Fibroblast of lung (primary cell): ENCODE results near the gene IL34. TPM values are rescaled to one million over a fixed set of nuclear protein-coding genes. Genes with fewer than 3 reads are reported as not detected.

Experiments used
- DNase-seq, 2 donors: peaks; one replicate each; pipeline versions ENCODE4 v3.0.0 to v3.0.0-alpha.2; 2010; ENCODE audit warnings: low read depth in 2 of 2
- H2AFZ ChIP-seq: 2 replicates; pipeline ENCODE4 v1.5.1; 2012; ENCODE audit warnings: low read length, control low read depth, inconsistent platforms
- H3K27ac ChIP-seq: 2 replicates; pipeline ENCODE4 v1.5.1; 2011; ENCODE audit warnings: low read length, control low read depth; ENCODE audit not compliant: insufficient read depth
- H3K27me3 ChIP-seq: 2 replicates; pipeline ENCODE4 v1.5.1; 2011; ENCODE audit warnings: mild to moderate bottlenecking, low read length; ENCODE audit not compliant: control insufficient read depth, insufficient read depth
- H3K36me3 ChIP-seq: 2 replicates; pipeline ENCODE4 v1.5.1; 2011; ENCODE audit warnings: low read length; ENCODE audit not compliant: control insufficient read depth, insufficient read depth
- H3K4me1 ChIP-seq: 2 replicates; pipeline ENCODE4 v1.5.1; 2011; ENCODE audit warnings: low read length; ENCODE audit not compliant: control insufficient read depth, insufficient read depth; ENCODE audit errors: extremely low read depth
- H3K4me2 ChIP-seq: 2 replicates; pipeline ENCODE4 v1.5.1; 2011; ENCODE audit warnings: low read length, control low read depth; ENCODE audit not compliant: insufficient read depth; ENCODE audit errors: extremely low read depth
- H3K4me3 ChIP-seq, 4 experiments: fragments of 200-600 bp in 1 of 4; sonication (generic) in 1 of 4; replicated peaks in 1 of 4; 2 replicates each; pipeline ENCODE4 v1.5.1; 2011 to 2016; ENCODE audit warnings: low read length in 4 of 4, low read depth in 3 of 4, mild to moderate bottlenecking in 3 of 4, control low read depth in 2 of 4, inconsistent platforms in 1 of 4, mixed read lengths in 1 of 4; ENCODE audit not compliant: insufficient read depth in 1 of 4; ENCODE audit errors: control extremely low read depth in 1 of 4
- H3K79me2 ChIP-seq: 2 replicates; pipeline ENCODE4 v1.5.1; 2012; ENCODE audit warnings: mild to moderate bottlenecking, low read length, inconsistent platforms; ENCODE audit not compliant: control insufficient read depth, insufficient read depth
- H3K9ac ChIP-seq: 2 replicates; pipeline ENCODE4 v1.5.1; 2011; ENCODE audit warnings: mild to moderate bottlenecking, low read length, control low read depth; ENCODE audit not compliant: insufficient read depth
- H3K9me3 ChIP-seq: 2 replicates; pipeline ENCODE4 v1.5.1; 2012; ENCODE audit warnings: low read depth, low read length; ENCODE audit not compliant: control insufficient read depth, insufficient read depth
- H4K20me1 ChIP-seq: 2 replicates; pipeline ENCODE4 v1.5.1; 2011; ENCODE audit warnings: low read length; ENCODE audit not compliant: control insufficient read depth, insufficient read depth; ENCODE audit errors: extremely low read depth
- EZH2 ChIP-seq: IDR thresholded peaks from 2 replicates; pipeline ENCODE4 v1.5.1; 2012; ENCODE audit warnings: low read length, control low read depth, mild to moderate bottlenecking; ENCODE audit errors: missing control alignments
- polyA plus RNA-seq, 2 donors: library from polyadenylated mRNA; depleted of rRNA in 1 of 2; stranded (reverse) in 1 of 2; unstranded in 1 of 2; fragments of >200 nt; gene quantifications; 2 replicates each; pipeline ENCODE4 v1.2.1, GENCODE V29; 2011 to 2012; ENCODE audit warnings: missing spikeins in 1 of 2
- total RNA-seq: library from RNA; depleted of rRNA; stranded (reverse); fragments of >200 nt; gene quantifications from 2 replicates; pipeline ENCODE4 v1.2.1, GENCODE V29; 2014
- TF ChIP-seq, protein P1 (sequence below), 2 donors: IDR thresholded peaks in 1 of 2; conservative IDR thresholded peaks in 1 of 2; 1 replicate in 1 of 2; 2 replicates in 1 of 2; pipeline ENCODE4 v1.5.1; 2011 to 2012; ENCODE audit warnings: low read length in 2 of 2, control low read depth in 1 of 2, inconsistent platforms in 1 of 2, low read depth in 1 of 2, mild to moderate bottlenecking in 1 of 2

Gene IL34
- total and polyA plus RNA-seq, 2 donors (not counting 1 experiment from before 2014, with no cell fraction given), result 0.45 to 5.4 TPM

DNA sequence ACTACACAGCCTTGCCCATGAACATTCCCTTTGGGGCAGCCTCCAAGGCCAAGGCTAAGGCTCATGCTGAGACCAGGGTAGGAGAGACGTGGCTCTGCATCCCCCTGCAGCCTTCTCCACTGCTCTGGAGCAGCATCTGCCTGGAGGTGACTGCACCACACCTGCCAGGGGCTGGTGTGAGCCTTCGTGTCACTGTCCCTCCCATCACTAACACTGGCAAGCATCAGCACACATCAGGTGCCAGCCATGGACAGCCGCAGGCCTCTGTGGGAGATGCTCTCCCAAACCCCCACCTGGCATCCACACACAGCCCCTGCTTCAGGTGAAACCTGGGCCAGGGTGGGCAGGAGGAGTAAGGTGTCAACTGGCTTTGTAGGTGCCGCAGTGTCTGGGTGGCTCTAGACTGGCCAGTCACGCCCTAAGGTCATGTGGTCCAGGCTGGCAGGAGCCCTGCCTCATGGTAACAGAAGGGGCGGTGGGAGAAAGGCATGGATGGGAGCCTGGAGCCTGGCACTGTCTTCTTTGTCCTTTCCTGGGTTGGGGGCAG, 57.5 kb downstream of the IL34 start:
- Histone ChIP-seq H2AFZ (no peak overlapping the region), H3K4me2 (peak overlapping the region; percentile 41), H3K9ac (peak overlapping the region; percentile 24)

GRCh38 chr16:70704586-70704985, 58.2 kb downstream of the IL34 start:
- no peak for DNase-seq
- no peak overlapping the region for H3K4me2 ChIP-seq
- no peak overlapping the region for H2AFZ ChIP-seq
- no peaks in the 10 kb centered on the region for H3K36me3 ChIP-seq
- H3K79me2 ChIP-seq, result no peaks in the 10 kb centered on the region
- H3K9me3 ChIP-seq, result no peaks in the 10 kb centered on the region
- no peak overlapping the region for H3K9ac ChIP-seq
- H3K4me3 ChIP-seq, result no peak overlapping the region
- no peaks in the 10 kb centered on the region for H3K27me3 ChIP-seq
- no peaks in the 10 kb centered on the region for H4K20me1 ChIP-seq
- H3K4me1 ChIP-seq, result peaks cover 59% of the 10 kb centered on the region
- TF ChIP-seq, protein P1, sequence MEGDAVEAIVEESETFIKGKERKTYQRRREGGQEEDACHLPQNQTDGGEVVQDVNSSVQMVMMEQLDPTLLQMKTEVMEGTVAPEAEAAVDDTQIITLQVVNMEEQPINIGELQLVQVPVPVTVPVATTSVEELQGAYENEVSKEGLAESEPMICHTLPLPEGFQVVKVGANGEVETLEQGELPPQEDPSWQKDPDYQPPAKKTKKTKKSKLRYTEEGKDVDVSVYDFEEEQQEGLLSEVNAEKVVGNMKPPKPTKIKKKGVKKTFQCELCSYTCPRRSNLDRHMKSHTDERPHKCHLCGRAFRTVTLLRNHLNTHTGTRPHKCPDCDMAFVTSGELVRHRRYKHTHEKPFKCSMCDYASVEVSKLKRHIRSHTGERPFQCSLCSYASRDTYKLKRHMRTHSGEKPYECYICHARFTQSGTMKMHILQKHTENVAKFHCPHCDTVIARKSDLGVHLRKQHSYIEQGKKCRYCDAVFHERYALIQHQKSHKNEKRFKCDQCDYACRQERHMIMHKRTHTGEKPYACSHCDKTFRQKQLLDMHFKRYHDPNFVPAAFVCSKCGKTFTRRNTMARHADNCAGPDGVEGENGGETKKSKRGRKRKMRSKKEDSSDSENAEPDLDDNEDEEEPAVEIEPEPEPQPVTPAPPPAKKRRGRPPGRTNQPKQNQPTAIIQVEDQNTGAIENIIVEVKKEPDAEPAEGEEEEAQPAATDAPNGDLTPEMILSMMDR (conservative IDR thresholded peaks at IDR 0.05 in 1 of 2, IDR thresholded peaks at IDR 0.05 in 1 of 2; ENCODE audit: low read depth in 1 of 2, low read length in 2 of 2), result no peak
- TF ChIP-seq EZH2, result no peak
- H3K27ac ChIP-seq, result peak overlapping the region; percentile 97

More for the DNA sequence above, 57.5 kb downstream of the IL34 start:
- no peak for TF ChIP-seq EZH2
- TF ChIP-seq, protein P1 (conservative IDR thresholded peaks at IDR 0.05 in 1 of 2, IDR thresholded peaks at IDR 0.05 in 1 of 2; ENCODE audit: low read depth in 1 of 2, low read length in 2 of 2), result no peak
- Histone ChIP-seq H3K27ac (peak overlapping the region; percentile 97), H3K4me1 (peaks cover 59% of the 10 kb centered on the region), H4K20me1 (no peaks in the 10 kb centered on the region), H3K79me2 (no peaks in the 10 kb centered on the region), H3K36me3 (no peaks in the 10 kb centered on the region), H3K9me3 (no peaks in the 10 kb centered on the region), H3K4me3 (no peak overlapping the region), H3K27me3 (no peaks in the 10 kb centered on the region)
- no peak for DNase-seq

GRCh38 chr16:70705056-70705455, 58.7 kb downstream of the IL34 start:
- peak overlapping the region; percentile 97 for H3K27ac ChIP-seq
- no peak overlapping the region for H3K9ac ChIP-seq

More at GRCh38 chr16:70705056-70705455, 58.7 kb downstream of the IL34 start:
- Histone ChIP-seq H4K20me1 (no peaks in the 10 kb centered on the region), H3K27me3 (no peaks in the 10 kb centered on the region), H3K4me3 (no peak overlapping the region), H3K79me2 (no peaks in the 10 kb centered on the region), H3K4me2 (no peak overlapping the region), H3K4me1 (peaks cover 59% of the 10 kb centered on the region), H3K36me3 (no peaks in the 10 kb centered on the region), H2AFZ (no peak overlapping the region), H3K9me3 (no peaks in the 10 kb centered on the region)
- DNase-seq, result peak in 1 of 2 donors; percentile 41
- TF ChIP-seq, protein P1 (conservative IDR thresholded peaks at IDR 0.05 in 1 of 2, IDR thresholded peaks at IDR 0.05 in 1 of 2; ENCODE audit: low read depth in 1 of 2, low read length in 2 of 2), result no peak
- no peak for TF ChIP-seq EZH2
